ENCODE data around the gene LIMS2. TPM values are rescaled to one million over a fixed set of nuclear protein-coding genes. Genes with fewer than 3 reads are reported as not detected.

LIMS2 gene
- total RNA-seq, 1 experiment from 2014 or later, result 8.9 TPM

DNA sequence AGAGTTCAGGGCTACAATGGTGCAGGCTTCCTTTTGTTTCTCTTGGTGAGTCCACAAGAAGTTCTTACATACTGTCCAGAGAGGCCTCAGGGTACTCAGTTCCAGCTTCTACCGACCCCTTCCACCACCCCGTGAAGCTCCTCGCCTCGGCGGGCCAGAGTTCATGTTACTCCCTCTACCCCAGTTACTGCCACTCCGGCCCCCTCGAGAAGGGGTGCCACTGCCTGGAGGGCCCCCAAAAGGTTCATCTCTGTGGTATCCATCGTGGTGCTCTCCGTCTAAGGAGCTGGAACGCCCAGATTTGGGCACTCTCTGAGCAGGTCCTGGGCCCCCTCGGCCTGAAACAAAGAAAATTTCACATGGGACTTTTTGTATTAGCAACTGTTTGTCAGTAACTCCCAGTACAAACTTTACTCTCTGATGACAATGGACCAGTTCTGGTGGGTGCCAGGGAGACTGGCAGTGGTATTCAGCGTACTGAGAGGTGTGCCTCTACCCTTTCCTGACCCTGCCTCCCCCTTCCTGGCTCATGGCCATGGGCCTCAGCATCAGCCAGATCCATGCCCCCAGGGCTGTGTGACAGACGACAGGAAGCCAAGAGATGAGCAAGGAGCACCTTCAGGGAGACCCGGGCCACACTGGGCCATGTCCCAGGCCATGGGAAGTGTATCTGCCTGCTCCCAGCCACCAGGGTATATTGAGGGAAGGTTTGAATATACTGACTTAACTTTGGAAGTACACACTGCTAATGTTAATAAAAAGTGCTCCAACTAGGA is 31.1 kb upstream of the LIMS2 start:
- H3K27me3 ChIP-seq (ENCODE audit: control insufficient read depth, insufficient read depth, low read length), result no peaks in the 10 kb centered on the region
- H3K27ac ChIP-seq (ENCODE audit: low read length), result no peak overlapping the region
- BruUV-seq (replicated peaks), result no TSS peak
- POLR2A ChIA-PET, result interaction anchor here (0.6 kb wide), 1 partner anchor 148 kb away, joined by 3 read pairs; no protein-coding TSS in a partner anchor
- TF ChIP-seq, protein P1, sequence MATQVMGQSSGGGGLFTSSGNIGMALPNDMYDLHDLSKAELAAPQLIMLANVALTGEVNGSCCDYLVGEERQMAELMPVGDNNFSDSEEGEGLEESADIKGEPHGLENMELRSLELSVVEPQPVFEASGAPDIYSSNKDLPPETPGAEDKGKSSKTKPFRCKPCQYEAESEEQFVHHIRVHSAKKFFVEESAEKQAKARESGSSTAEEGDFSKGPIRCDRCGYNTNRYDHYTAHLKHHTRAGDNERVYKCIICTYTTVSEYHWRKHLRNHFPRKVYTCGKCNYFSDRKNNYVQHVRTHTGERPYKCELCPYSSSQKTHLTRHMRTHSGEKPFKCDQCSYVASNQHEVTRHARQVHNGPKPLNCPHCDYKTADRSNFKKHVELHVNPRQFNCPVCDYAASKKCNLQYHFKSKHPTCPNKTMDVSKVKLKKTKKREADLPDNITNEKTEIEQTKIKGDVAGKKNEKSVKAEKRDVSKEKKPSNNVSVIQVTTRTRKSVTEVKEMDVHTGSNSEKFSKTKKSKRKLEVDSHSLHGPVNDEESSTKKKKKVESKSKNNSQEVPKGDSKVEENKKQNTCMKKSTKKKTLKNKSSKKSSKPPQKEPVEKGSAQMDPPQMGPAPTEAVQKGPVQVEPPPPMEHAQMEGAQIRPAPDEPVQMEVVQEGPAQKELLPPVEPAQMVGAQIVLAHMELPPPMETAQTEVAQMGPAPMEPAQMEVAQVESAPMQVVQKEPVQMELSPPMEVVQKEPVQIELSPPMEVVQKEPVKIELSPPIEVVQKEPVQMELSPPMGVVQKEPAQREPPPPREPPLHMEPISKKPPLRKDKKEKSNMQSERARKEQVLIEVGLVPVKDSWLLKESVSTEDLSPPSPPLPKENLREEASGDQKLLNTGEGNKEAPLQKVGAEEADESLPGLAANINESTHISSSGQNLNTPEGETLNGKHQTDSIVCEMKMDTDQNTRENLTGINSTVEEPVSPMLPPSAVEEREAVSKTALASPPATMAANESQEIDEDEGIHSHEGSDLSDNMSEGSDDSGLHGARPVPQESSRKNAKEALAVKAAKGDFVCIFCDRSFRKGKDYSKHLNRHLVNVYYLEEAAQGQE (IDR thresholded peaks at IDR 0.05; ENCODE audit: insufficient read depth in 1 of 2, low read depth in 2 of 2, low read length in 1 of 2), result no peak
- TF ChIP-seq SIN3A (IDR thresholded peaks at IDR 0.05; ENCODE audit: borderline replicate concordance, insufficient read depth, low read depth, low read length) (no peak), POLR2AphosphoS5 (IDR thresholded peaks at IDR 0.05; ENCODE audit: low read depth, low read length) (no peak), TCF7L2 (IDR thresholded peaks at IDR 0.05; ENCODE audit: low read depth, low read length) (no peak)
- TF ChIP-seq, protein P2, sequence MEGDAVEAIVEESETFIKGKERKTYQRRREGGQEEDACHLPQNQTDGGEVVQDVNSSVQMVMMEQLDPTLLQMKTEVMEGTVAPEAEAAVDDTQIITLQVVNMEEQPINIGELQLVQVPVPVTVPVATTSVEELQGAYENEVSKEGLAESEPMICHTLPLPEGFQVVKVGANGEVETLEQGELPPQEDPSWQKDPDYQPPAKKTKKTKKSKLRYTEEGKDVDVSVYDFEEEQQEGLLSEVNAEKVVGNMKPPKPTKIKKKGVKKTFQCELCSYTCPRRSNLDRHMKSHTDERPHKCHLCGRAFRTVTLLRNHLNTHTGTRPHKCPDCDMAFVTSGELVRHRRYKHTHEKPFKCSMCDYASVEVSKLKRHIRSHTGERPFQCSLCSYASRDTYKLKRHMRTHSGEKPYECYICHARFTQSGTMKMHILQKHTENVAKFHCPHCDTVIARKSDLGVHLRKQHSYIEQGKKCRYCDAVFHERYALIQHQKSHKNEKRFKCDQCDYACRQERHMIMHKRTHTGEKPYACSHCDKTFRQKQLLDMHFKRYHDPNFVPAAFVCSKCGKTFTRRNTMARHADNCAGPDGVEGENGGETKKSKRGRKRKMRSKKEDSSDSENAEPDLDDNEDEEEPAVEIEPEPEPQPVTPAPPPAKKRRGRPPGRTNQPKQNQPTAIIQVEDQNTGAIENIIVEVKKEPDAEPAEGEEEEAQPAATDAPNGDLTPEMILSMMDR (IDR thresholded peaks at IDR 0.05), result no peak
- ATAC-seq (no peak), DNase-seq (ENCODE audit: low read depth, low spot score) (no peak)
- H3K36me3 ChIP-seq (ENCODE audit: control insufficient read depth, insufficient read depth, low read length), result no peaks in the 10 kb centered on the region; the same call in 1 of the 2 replicates
- in situ Hi-C loops (cut with HindIII; ENCODE audit: low pct_unique_long_range_greater_than_20kb, low sequenced_read_pairs), result no loop called here
- no peak overlapping the region for H3K4me3 ChIP-seq (ENCODE audit: low read depth in 2 of 2, low read length in 2 of 2)
- intact Hi-C loops (cut with micrococcal nuclease; ENCODE audit: unreplicated experiment), result no loop called here
- H3K9me3 ChIP-seq (ENCODE audit: control insufficient read depth, insufficient read depth, low read depth, low read length), result no peaks in the 10 kb centered on the region
- peaks cover 13% of the 10 kb centered on the region for H3K4me1 ChIP-seq (ENCODE audit: control insufficient read depth, insufficient read depth, low read length)
- CTCF ChIA-PET, result no interaction called here

DNA sequence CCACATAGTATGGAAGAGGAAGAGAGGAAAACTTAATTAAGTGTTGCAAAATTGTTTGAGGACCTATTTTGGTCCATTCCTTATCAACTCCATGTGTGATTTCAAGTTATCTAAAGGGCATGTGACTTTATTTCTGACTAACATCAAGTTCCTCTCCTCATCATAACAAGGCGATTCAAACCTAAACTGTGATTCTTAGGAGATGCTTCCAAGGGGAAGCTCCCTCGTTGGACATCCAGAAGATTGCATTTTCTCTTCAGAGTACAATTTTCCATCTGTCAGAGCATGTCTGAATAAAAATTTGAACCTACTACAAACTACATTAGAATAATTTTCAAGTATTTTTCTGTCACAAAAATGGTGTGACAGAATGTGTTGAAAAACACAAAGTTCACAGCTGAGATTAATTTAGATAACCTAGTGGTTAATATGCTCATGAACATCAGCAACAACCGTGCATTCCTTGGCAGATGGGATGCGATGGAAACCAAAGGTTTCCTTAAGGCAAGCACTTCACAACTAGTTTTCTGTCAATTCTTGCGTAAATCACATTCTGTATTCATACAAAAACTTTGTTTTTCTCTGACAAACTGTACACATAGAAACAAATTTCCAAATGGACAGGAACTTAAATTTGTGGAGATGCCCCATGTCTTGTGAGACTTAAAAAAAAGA is 30.2 kb upstream of the LIMS2 start:
- no peaks in the 10 kb centered on the region for H3K27me3 ChIP-seq (ENCODE audit: control insufficient read depth, insufficient read depth, low read length)
- H3K27ac ChIP-seq (ENCODE audit: low read length), result no peak overlapping the region
- H3K36me3 ChIP-seq (ENCODE audit: control insufficient read depth, insufficient read depth, low read length), result no peaks in the 10 kb centered on the region; the same call in none of the 2 replicates
- H3K9me3 ChIP-seq (ENCODE audit: control insufficient read depth, insufficient read depth, low read depth, low read length), result no peaks in the 10 kb centered on the region
- intact Hi-C loops (cut with micrococcal nuclease; ENCODE audit: unreplicated experiment) (no loop called here), in situ Hi-C loops (cut with HindIII; ENCODE audit: low pct_unique_long_range_greater_than_20kb, low sequenced_read_pairs) (no loop called here)
- no TSS peak for BruUV-seq (replicated peaks)
- H3K4me3 ChIP-seq (ENCODE audit: low read depth in 2 of 2, low read length in 2 of 2), result no peak overlapping the region
- CTCF ChIA-PET, result no interaction called here
- H3K4me1 ChIP-seq (ENCODE audit: control insufficient read depth, insufficient read depth, low read length), result peaks cover 17% of the 10 kb centered on the region
- ATAC-seq, result no peak
- TF ChIP-seq SIN3A (IDR thresholded peaks at IDR 0.05; ENCODE audit: borderline replicate concordance, insufficient read depth, low read depth, low read length), result no peak
- TF ChIP-seq, protein P2 (IDR thresholded peaks at IDR 0.05), result no peak
- no peak for TF ChIP-seq TCF7L2 (IDR thresholded peaks at IDR 0.05; ENCODE audit: low read depth, low read length)
- TF ChIP-seq, protein P1 (IDR thresholded peaks at IDR 0.05; ENCODE audit: insufficient read depth in 1 of 2, low read depth in 2 of 2, low read length in 1 of 2), result no peak
- TF ChIP-seq POLR2AphosphoS5 (IDR thresholded peaks at IDR 0.05; ENCODE audit: low read depth, low read length), result no peak
- POLR2A ChIA-PET, result interaction anchor here (0.6 kb wide), 1 partner anchor 149 kb away, joined by 3 read pairs; no protein-coding TSS in a partner anchor
- no peak for DNase-seq (ENCODE audit: low read depth, low spot score)

Measured in Panc1 (cell line).